HepG2 (cell line): ENCODE results near the gene DNAAF1. TPM values are rescaled to one million over a fixed set of nuclear protein-coding genes. Genes with fewer than 3 reads are reported as not detected.
A peak's percentile ranks its signal among the peaks of the same experiment; 100 is the strongest.

Experiments
- ARNT2 ChIP-seq: sonication (generic); formaldehyde crosslinking; IDR thresholded peaks from 2 replicates; pipeline ENCODE4 v1.8.0; 2022; ENCODE audit warnings: mild to moderate bottlenecking, low read depth, missing genetic modification reagents, moderate library complexity
- CREB3 ChIP-seq: sonication (generic); formaldehyde crosslinking; IDR thresholded peaks from 2 replicates; pipeline ENCODE4 v1.5.0; 2020; ENCODE audit warnings: missing genetic modification reagents
- HHEX ChIP-seq: IDR thresholded peaks from 2 replicates; pipeline ENCODE4 v1.6.1; 2016; ENCODE audit warnings: control low read depth
- MAFF ChIP-seq: IDR thresholded peaks from 2 replicates; pipeline ENCODE4 v1.6.1; 2011; ENCODE audit warnings: low read depth, low read length, improper control_type of control experiment
- MAZ ChIP-seq, 2 experiments: sonication (generic) in 1 of 2; formaldehyde crosslinking in 1 of 2; IDR thresholded peaks; 2 replicates each; pipeline versions ENCODE4 v1.5.0 to v1.6.1; 2012 to 2020; ENCODE audit warnings: low read depth in 2 of 2, mild to moderate bottlenecking in 2 of 2, borderline replicate concordance in 1 of 2, improper control_type of control experiment in 1 of 2, low read length in 1 of 2, missing genetic modification reagents in 1 of 2, moderate library complexity in 1 of 2
- PHF8 ChIP-seq: sonication (generic); formaldehyde crosslinking; IDR thresholded peaks from 2 replicates; pipeline ENCODE4 v1.5.0; 2020; ENCODE audit warnings: missing genetic modification reagents
- POLR2AphosphoS2 ChIP-seq: IDR thresholded peaks from 2 replicates; pipeline ENCODE4 v1.6.1; 2011; ENCODE audit warnings: low read depth, low read length, improper control_type of control experiment
- RFXAP ChIP-seq: sonication (generic); formaldehyde crosslinking; IDR thresholded peaks from 2 replicates; pipeline ENCODE4 v1.4.0; 2020; ENCODE audit warnings: missing genetic modification reagents, borderline replicate concordance
- ZBTB7B ChIP-seq: sonication (generic); formaldehyde crosslinking; IDR thresholded peaks from 2 replicates; pipeline ENCODE4 v1.4.0; 2020; ENCODE audit warnings: missing genetic modification reagents
- ZFP62 ChIP-seq: sonication (generic); formaldehyde crosslinking; IDR thresholded peaks from 2 replicates; pipeline ENCODE4 v1.4.0; 2020; ENCODE audit warnings: missing genetic modification reagents
- ZFP91 ChIP-seq: sonication (generic); formaldehyde crosslinking; IDR thresholded peaks from 2 replicates; pipeline ENCODE4 v1.9.0; 2022; ENCODE audit warnings: missing genetic modification reagents, mild to moderate bottlenecking, borderline replicate concordance
- ZNF572 ChIP-seq: sonication (generic); formaldehyde crosslinking; IDR thresholded peaks from 2 replicates; pipeline ENCODE4 v1.5.1; 2020; ENCODE audit warnings: mild to moderate bottlenecking, missing genetic modification reagents
- ZSCAN20 ChIP-seq: sonication (generic); formaldehyde crosslinking; IDR thresholded peaks from 2 replicates; pipeline ENCODE4 v1.4.0; 2020; ENCODE audit warnings: missing genetic modification reagents, mild to moderate bottlenecking, borderline replicate concordance
- polyA plus RNA-seq, 8 experiments: library from polyadenylated mRNA; depleted of rRNA in 3 of 8; stranded (reverse) in 7 of 8; unstranded in 1 of 8; fragments of >200 nt; fragmentation: Illumina TruSeq in 4 of 8; extraction: Trizol in 4 of 8; gene quantifications; 2 replicates each; pipeline versions ENCODE4 v1.2.1 to v1.2.3, GENCODE V29; 2011 to 2016; ENCODE audit warnings: low read depth in 4 of 8, missing spikeins in 1 of 8, mixed read lengths in 1 of 8; ENCODE audit not compliant: insufficient read depth in 1 of 8
- total RNA-seq, 5 experiments: library from RNA; depleted of rRNA; stranded (reverse); fragments of >200 nt; fragmentation: Illumina TruSeq; extraction: Trizol; gene quantifications; 2 replicates each; pipeline ENCODE4 v1.2.3, GENCODE V29; 2016; ENCODE audit warnings: low read depth in 1 of 5
- TF ChIP-seq, protein P1 (sequence below): sonication (generic); formaldehyde crosslinking; conservative IDR thresholded peaks from 2 replicates; pipeline ENCODE4 v1.4.0; 2020; ENCODE audit warnings: mild to moderate bottlenecking, missing genetic modification reagents, moderate library complexity
- TF ChIP-seq, protein P2 (sequence below): sonication (generic); formaldehyde crosslinking; IDR thresholded peaks from 2 replicates; pipeline ENCODE4 v1.4.0; 2020; ENCODE audit warnings: mild to moderate bottlenecking, missing genetic modification reagents
- TF ChIP-seq, protein P3 (sequence below): sonication (generic); formaldehyde crosslinking; IDR thresholded peaks from 2 replicates; pipeline ENCODE4 v1.4.0; 2020; ENCODE audit warnings: mild to moderate bottlenecking, missing genetic modification reagents

DNAAF1 gene
- total and polyA plus RNA-seq, 2 of the 13 experiments (the other 11 are each of a cell fraction or from before 2014, with no cell fraction given), result 0.04 TPM; not detected in 1

GRCh38 chr16:84096447-84097005 lies 48.6 kb upstream of the DNAAF1 start (continued):
- TF ChIP-seq, protein P1, sequence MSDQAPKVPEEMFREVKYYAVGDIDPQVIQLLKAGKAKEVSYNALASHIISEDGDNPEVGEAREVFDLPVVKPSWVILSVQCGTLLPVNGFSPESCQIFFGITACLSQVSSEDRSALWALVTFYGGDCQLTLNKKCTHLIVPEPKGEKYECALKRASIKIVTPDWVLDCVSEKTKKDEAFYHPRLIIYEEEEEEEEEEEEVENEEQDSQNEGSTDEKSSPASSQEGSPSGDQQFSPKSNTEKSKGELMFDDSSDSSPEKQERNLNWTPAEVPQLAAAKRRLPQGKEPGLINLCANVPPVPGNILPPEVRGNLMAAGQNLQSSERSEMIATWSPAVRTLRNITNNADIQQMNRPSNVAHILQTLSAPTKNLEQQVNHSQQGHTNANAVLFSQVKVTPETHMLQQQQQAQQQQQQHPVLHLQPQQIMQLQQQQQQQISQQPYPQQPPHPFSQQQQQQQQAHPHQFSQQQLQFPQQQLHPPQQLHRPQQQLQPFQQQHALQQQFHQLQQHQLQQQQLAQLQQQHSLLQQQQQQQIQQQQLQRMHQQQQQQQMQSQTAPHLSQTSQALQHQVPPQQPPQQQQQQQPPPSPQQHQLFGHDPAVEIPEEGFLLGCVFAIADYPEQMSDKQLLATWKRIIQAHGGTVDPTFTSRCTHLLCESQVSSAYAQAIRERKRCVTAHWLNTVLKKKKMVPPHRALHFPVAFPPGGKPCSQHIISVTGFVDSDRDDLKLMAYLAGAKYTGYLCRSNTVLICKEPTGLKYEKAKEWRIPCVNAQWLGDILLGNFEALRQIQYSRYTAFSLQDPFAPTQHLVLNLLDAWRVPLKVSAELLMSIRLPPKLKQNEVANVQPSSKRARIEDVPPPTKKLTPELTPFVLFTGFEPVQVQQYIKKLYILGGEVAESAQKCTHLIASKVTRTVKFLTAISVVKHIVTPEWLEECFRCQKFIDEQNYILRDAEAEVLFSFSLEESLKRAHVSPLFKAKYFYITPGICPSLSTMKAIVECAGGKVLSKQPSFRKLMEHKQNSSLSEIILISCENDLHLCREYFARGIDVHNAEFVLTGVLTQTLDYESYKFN (CRISPR knock-in tag), result peak; percentile 82
- peak; percentile 40 for TF ChIP-seq MAFF
- TF ChIP-seq ZSCAN20 (CRISPR knock-in tag), result no peak
- TF ChIP-seq CREB3 (CRISPR knock-in tag), result no peak
- TF ChIP-seq ZNF572 (CRISPR knock-in tag), result no peak
- TF ChIP-seq ZFP62 (CRISPR knock-in tag), result no peak
- no peak for TF ChIP-seq ARNT2 (CRISPR knock-in tag)
- TF ChIP-seq, protein P2, sequence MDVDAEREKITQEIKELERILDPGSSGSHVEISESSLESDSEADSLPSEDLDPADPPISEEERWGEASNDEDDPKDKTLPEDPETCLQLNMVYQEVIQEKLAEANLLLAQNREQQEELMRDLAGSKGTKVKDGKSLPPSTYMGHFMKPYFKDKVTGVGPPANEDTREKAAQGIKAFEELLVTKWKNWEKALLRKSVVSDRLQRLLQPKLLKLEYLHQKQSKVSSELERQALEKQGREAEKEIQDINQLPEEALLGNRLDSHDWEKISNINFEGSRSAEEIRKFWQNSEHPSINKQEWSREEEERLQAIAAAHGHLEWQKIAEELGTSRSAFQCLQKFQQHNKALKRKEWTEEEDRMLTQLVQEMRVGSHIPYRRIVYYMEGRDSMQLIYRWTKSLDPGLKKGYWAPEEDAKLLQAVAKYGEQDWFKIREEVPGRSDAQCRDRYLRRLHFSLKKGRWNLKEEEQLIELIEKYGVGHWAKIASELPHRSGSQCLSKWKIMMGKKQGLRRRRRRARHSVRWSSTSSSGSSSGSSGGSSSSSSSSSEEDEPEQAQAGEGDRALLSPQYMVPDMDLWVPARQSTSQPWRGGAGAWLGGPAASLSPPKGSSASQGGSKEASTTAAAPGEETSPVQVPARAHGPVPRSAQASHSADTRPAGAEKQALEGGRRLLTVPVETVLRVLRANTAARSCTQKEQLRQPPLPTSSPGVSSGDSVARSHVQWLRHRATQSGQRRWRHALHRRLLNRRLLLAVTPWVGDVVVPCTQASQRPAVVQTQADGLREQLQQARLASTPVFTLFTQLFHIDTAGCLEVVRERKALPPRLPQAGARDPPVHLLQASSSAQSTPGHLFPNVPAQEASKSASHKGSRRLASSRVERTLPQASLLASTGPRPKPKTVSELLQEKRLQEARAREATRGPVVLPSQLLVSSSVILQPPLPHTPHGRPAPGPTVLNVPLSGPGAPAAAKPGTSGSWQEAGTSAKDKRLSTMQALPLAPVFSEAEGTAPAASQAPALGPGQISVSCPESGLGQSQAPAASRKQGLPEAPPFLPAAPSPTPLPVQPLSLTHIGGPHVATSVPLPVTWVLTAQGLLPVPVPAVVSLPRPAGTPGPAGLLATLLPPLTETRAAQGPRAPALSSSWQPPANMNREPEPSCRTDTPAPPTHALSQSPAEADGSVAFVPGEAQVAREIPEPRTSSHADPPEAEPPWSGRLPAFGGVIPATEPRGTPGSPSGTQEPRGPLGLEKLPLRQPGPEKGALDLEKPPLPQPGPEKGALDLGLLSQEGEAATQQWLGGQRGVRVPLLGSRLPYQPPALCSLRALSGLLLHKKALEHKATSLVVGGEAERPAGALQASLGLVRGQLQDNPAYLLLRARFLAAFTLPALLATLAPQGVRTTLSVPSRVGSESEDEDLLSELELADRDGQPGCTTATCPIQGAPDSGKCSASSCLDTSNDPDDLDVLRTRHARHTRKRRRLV (CRISPR knock-in tag), result no peak
- TF ChIP-seq, protein P3, sequence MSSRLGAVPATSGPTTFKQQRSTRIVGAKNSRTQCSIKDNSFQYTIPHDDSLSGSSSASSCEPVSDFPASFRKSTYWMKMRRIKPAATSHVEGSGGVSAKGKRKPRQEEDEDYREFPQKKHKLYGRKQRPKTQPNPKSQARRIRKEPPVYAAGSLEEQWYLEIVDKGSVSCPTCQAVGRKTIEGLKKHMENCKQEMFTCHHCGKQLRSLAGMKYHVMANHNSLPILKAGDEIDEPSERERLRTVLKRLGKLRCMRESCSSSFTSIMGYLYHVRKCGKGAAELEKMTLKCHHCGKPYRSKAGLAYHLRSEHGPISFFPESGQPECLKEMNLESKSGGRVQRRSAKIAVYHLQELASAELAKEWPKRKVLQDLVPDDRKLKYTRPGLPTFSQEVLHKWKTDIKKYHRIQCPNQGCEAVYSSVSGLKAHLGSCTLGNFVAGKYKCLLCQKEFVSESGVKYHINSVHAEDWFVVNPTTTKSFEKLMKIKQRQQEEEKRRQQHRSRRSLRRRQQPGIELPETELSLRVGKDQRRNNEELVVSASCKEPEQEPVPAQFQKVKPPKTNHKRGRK, result no peak
- TF ChIP-seq RFXAP (CRISPR knock-in tag), result no peak
- TF ChIP-seq POLR2AphosphoS2, result no peak
- no peak for TF ChIP-seq ZFP91 (CRISPR knock-in tag)
- TF ChIP-seq PHF8 (CRISPR knock-in tag), result 0 out of 2 replicates have a peak, but pooled peaks have one; percentile 36
- TF ChIP-seq HHEX (CRISPR knock-in tag), result peak; percentile 99
- TF ChIP-seq ZBTB7B (CRISPR knock-in tag), result 0 out of 2 replicates have a peak, but pooled peaks have one; percentile 41
- TF ChIP-seq MAZ (IDR thresholded peaks at IDR 0.05; ENCODE audit: borderline replicate concordance, low read depth, low read length), result no peak
- TF ChIP-seq MAZ (CRISPR knock-in tag; IDR thresholded peaks at IDR 0.05; ENCODE audit: low read depth), result no peak
